ENCODE measurements around the gene ZCCHC24.

DNA sequence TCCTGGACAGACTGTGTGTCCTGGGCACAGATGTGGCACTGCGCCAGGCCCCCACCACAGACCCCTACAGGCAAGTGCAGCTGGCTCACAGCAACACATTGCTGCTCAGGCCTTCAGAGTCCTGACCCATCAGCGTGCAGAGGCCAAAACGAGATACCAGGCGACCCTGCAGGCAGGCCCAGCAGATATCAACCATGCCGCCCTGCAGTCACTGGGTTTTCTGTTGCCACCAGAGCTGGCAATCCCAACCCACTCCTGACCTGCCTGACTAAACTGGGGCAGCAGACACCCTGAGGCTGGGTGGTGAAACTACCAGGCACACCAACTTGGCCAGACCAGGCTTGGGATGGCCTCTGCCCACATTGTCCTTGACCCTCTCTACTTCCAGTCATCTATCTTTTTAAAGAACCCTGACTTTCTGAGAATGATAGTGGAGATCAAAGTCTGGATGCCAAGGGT is 20.3 kb downstream of the ZCCHC24 start:
- TF ChIP-seq, protein P1, sequence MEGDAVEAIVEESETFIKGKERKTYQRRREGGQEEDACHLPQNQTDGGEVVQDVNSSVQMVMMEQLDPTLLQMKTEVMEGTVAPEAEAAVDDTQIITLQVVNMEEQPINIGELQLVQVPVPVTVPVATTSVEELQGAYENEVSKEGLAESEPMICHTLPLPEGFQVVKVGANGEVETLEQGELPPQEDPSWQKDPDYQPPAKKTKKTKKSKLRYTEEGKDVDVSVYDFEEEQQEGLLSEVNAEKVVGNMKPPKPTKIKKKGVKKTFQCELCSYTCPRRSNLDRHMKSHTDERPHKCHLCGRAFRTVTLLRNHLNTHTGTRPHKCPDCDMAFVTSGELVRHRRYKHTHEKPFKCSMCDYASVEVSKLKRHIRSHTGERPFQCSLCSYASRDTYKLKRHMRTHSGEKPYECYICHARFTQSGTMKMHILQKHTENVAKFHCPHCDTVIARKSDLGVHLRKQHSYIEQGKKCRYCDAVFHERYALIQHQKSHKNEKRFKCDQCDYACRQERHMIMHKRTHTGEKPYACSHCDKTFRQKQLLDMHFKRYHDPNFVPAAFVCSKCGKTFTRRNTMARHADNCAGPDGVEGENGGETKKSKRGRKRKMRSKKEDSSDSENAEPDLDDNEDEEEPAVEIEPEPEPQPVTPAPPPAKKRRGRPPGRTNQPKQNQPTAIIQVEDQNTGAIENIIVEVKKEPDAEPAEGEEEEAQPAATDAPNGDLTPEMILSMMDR (IDR thresholded peaks at IDR 0.05): no peak
- no peak for TF ChIP-seq POLR2A (IDR thresholded peaks at IDR 0.05)
